Liver (tissue), 9 donors: ENCODE data around the gene CCDC106. TPM values are rescaled to one million over a fixed set of nuclear protein-coding genes. Genes with fewer than 3 reads are reported as not detected.

Experiments
- DNase-seq: peaks from one replicate; pipeline ENCODE4 v3.0.0-alpha.2; 2017; ENCODE audit warnings: low spot score
- H3K27ac ChIP-seq, 2 donors: one replicate each; pipeline ENCODE4 v1.7.0; 2013; ENCODE audit warnings: inconsistent platforms in 2 of 2, low read length in 2 of 2, control low read depth in 1 of 2, low read depth in 1 of 2, mild to moderate bottlenecking in 1 of 2
- H3K27me3 ChIP-seq, 4 donors: one replicate each; pipeline versions ENCODE4 v1.6.1 to v1.7.0; 2013; ENCODE audit warnings: low read length in 3 of 4, inconsistent platforms in 1 of 4, mild to moderate bottlenecking in 1 of 4, moderate library complexity in 1 of 4; ENCODE audit not compliant: control insufficient read depth in 4 of 4, insufficient read depth in 4 of 4
- H3K36me3 ChIP-seq, 4 donors: one replicate each; pipeline versions ENCODE4 v1.6.1 to v1.7.0; 2013; ENCODE audit warnings: low read length in 3 of 4, mild to moderate bottlenecking in 3 of 4, low read depth in 1 of 4, moderate library complexity in 1 of 4; ENCODE audit not compliant: control insufficient read depth in 4 of 4, insufficient read depth in 3 of 4
- H3K4me1 ChIP-seq, 4 donors: one replicate each; pipeline versions ENCODE4 v1.6.1 to v1.7.0; 2013; ENCODE audit warnings: low read length in 3 of 4, mild to moderate bottlenecking in 3 of 4, moderate library complexity in 1 of 4; ENCODE audit not compliant: control insufficient read depth in 4 of 4, insufficient read depth in 4 of 4
- H3K4me3 ChIP-seq, 3 donors: one replicate each; pipeline versions ENCODE4 v1.6.1 to v1.7.0; 2013; ENCODE audit warnings: low read length in 3 of 3, control low read depth in 1 of 3, low read depth in 1 of 3, mild to moderate bottlenecking in 1 of 3
- H3K9ac ChIP-seq, 2 donors: one replicate each; pipeline ENCODE4 v1.7.0; 2013; ENCODE audit warnings: low read length in 2 of 2, mild to moderate bottlenecking in 2 of 2, moderate library complexity in 2 of 2, control low read depth in 1 of 2, low read depth in 1 of 2
- H3K9me3 ChIP-seq, 4 donors: one replicate each; pipeline versions ENCODE4 v1.6.1 to v1.7.0; 2013; ENCODE audit warnings: low read length in 3 of 4; ENCODE audit not compliant: control insufficient read depth in 4 of 4
- FOXA1 ChIP-seq: IDR thresholded peaks from 2 replicates; pipeline ENCODE4 v1.6.1; 2016; ENCODE audit warnings: antibody characterized with exemption
- GABPA ChIP-seq, 2 donors: IDR thresholded peaks in 1 of 2; conservative IDR thresholded peaks in 1 of 2; 2 replicates each; pipeline ENCODE4 v1.6.1; 2016; ENCODE audit warnings: antibody characterized with exemption in 2 of 2, mild to moderate bottlenecking in 1 of 2, moderate library complexity in 1 of 2
- HNF4A ChIP-seq, 2 donors: conservative IDR thresholded peaks; 2 replicates each; pipeline ENCODE4 v1.6.1; 2016; ENCODE audit warnings: antibody characterized with exemption in 2 of 2, mild to moderate bottlenecking in 2 of 2
- NR2F2 ChIP-seq: IDR thresholded peaks from 2 replicates; pipeline ENCODE4 v1.6.1; 2016; ENCODE audit warnings: antibody characterized with exemption
- RAD21 ChIP-seq, 2 donors: IDR thresholded peaks; 2 replicates each; pipeline ENCODE4 v1.6.1; 2016; ENCODE audit warnings: antibody characterized with exemption in 2 of 2, mild to moderate bottlenecking in 2 of 2
- RXRA ChIP-seq, 2 donors: IDR thresholded peaks; 2 replicates each; pipeline ENCODE4 v1.6.1; 2017 to 2018; ENCODE audit warnings: antibody characterized with exemption in 2 of 2, mild to moderate bottlenecking in 1 of 2
- SP1 ChIP-seq: IDR thresholded peaks from 2 replicates; pipeline ENCODE4 v1.6.1; 2018; ENCODE audit warnings: antibody characterized with exemption, mild to moderate bottlenecking
- TAF1 ChIP-seq: conservative IDR thresholded peaks from 2 replicates; pipeline ENCODE4 v1.6.1; 2016; ENCODE audit warnings: antibody characterized with exemption, mild to moderate bottlenecking
- ZBTB33 ChIP-seq: IDR thresholded peaks from 2 replicates; pipeline ENCODE4 v1.6.1; 2016; ENCODE audit warnings: antibody characterized with exemption
- WGBS: extraction: QIAGEN DNeasy Blood & Tissue Kit; methylation state at CpG from one replicate; pipeline ENCODE4 v1.1.7; 2013; 5-methylcytosine and 5-hydroxymethylcytosine counted together
- polyA plus RNA-seq, 2 donors: library from polyadenylated mRNA; stranded (reverse) in 1 of 2; unstranded in 1 of 2; fragments of 200-250 nt in 1 of 2; fragments of >200 nt in 1 of 2; fragmentation: Nextera tagmentation in 1 of 2; extraction: Ambion mirVana in 1 of 2; gene quantifications; one replicate each; pipeline versions ENCODE4 v1.2.1 to v1.2.3, GENCODE V29; 2013 to 2015
- total RNA-seq, 2 donors: library from RNA; depleted of rRNA; stranded (reverse); fragments of >200 nt; gene quantifications; one replicate each; pipeline ENCODE4 v1.2.3, GENCODE V29; 2014
- TF ChIP-seq, protein P1 (sequence below): IDR thresholded peaks from 2 replicates; pipeline ENCODE4 v1.6.1; 2016; ENCODE audit warnings: antibody characterized with exemption, mild to moderate bottlenecking
- TF ChIP-seq, protein P2 (sequence below): IDR thresholded peaks from 2 replicates; pipeline ENCODE4 v1.6.1; 2016; ENCODE audit warnings: antibody characterized with exemption
- TF ChIP-seq, protein P3 (sequence below): IDR thresholded peaks from 2 replicates; pipeline ENCODE4 v1.6.1; 2016; ENCODE audit warnings: antibody characterized with exemption
- TF ChIP-seq, protein P4 (sequence below): fragments of 150-350 bp; IDR thresholded peaks from 2 replicates; pipeline ENCODE4 v1.5.1; 2017; ENCODE audit warnings: improper control_type of control experiment, low read depth, low read length; ENCODE audit not compliant: missing input control
- donor health status: healthy.
- donor health status: healthy.
- donor health status: healthy.
- donor health status: healthy.
- donor health status: healthy.

The CCDC106 gene
- total and polyA plus RNA-seq, 4 donors, result 3.6 to 13.5 (median 5.9) TPM

DNA sequence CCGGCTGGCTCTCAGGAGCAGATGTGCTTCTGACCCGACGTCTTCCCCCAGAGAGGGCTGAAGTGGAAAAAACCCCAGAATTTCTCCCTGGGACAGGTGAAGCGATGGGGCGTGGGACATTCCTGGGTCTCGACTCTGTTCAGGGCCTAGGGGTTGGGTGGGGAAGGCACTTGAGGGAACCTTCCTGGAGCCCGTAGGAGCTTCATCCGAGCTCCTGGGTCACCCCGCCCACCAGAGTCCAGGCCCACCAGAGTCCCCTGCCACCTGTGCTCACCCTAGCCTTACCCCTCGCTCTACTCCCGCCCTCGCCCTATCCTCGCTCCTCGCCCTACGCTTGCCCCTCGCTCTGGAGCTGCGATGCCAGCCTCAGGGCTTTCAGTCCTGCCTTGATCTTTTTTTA lies 50.2 kb downstream of the CCDC106 start (continued):
- TF ChIP-seq ZBTB33 (no peak), SP1 (no peak)

DNA sequence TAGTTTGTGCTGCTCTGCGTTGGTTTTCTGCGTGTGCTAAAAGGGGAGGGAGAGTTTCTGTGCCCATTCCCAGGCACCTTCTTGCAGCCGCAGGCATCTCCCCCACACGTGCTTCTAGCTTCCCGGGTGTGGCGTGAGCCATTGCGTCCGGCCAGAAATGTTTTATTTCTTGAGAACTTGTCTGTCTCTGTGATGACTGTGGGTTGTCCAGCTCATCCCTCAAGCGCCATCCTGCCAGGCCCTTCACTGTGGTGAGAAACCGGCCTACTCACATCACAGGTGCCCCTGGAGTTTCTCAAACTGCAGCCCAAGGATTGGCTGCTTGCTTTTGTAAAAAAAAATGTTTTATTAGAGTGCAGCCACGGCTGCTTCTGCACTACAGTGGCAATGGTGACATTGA lies 51.2 kb downstream of the CCDC106 start:
- no peaks in the 10 kb centered on the region for H3K9me3 ChIP-seq
- H3K27ac ChIP-seq, result no peak overlapping the region
- no peak for DNase-seq
- H3K9ac ChIP-seq, result no peak overlapping the region
- H3K4me1 ChIP-seq, result no peaks in the 10 kb centered on the region
- TF ChIP-seq, protein P1, sequence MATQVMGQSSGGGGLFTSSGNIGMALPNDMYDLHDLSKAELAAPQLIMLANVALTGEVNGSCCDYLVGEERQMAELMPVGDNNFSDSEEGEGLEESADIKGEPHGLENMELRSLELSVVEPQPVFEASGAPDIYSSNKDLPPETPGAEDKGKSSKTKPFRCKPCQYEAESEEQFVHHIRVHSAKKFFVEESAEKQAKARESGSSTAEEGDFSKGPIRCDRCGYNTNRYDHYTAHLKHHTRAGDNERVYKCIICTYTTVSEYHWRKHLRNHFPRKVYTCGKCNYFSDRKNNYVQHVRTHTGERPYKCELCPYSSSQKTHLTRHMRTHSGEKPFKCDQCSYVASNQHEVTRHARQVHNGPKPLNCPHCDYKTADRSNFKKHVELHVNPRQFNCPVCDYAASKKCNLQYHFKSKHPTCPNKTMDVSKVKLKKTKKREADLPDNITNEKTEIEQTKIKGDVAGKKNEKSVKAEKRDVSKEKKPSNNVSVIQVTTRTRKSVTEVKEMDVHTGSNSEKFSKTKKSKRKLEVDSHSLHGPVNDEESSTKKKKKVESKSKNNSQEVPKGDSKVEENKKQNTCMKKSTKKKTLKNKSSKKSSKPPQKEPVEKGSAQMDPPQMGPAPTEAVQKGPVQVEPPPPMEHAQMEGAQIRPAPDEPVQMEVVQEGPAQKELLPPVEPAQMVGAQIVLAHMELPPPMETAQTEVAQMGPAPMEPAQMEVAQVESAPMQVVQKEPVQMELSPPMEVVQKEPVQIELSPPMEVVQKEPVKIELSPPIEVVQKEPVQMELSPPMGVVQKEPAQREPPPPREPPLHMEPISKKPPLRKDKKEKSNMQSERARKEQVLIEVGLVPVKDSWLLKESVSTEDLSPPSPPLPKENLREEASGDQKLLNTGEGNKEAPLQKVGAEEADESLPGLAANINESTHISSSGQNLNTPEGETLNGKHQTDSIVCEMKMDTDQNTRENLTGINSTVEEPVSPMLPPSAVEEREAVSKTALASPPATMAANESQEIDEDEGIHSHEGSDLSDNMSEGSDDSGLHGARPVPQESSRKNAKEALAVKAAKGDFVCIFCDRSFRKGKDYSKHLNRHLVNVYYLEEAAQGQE, result no peak
- no peak for TF ChIP-seq RXRA (IDR thresholded peaks at IDR 0.05)
- TF ChIP-seq, protein P2, sequence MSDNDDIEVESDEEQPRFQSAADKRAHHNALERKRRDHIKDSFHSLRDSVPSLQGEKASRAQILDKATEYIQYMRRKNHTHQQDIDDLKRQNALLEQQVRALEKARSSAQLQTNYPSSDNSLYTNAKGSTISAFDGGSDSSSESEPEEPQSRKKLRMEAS, result no peak
- peaks cover 15 to 51% (median 20%) of the 10 kb centered on the region in 4 donors for H3K36me3 ChIP-seq
- no peak overlapping the region for H3K4me3 ChIP-seq
- H3K27me3 ChIP-seq, result no peaks in the 10 kb centered on the region
- WGBS, result 90% methylated on average over 11 of the region's 11 CpGs

DNA sequence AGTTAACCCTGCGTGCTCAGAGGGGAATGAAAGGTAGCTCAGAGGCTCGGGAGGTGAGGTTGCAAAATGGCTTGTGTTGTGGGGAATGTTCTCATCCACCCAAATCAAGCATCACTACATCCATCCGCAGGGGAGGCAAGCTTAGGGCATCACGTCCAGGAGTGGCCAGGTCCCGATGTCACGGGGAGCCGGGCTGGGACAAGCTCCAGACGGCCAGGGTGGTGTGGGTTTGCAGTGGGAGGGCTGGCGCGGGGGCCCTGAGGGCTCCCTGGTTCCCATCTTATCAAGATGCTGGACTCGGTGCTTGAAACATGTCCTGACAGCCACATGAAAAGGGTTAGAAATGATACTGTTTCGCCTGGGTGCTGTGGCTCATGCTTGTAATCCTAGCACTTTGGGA lies 52.8 kb downstream of the CCDC106 start:
- peaks cover 10 to 35% (median 11%) of the 10 kb centered on the region in 4 donors for H3K36me3 ChIP-seq
- H3K9ac ChIP-seq, result no peak overlapping the region
- H3K27me3 ChIP-seq, result no peaks in the 10 kb centered on the region
- H3K4me3 ChIP-seq, result no peak overlapping the region
- WGBS, result 96% methylated on average over 12 of the region's 12 CpGs
- H3K27ac ChIP-seq, result no peak overlapping the region
- H3K4me1 ChIP-seq, result no peaks in the 10 kb centered on the region
- DNase-seq, result no peak
- TF ChIP-seq, protein P3, sequence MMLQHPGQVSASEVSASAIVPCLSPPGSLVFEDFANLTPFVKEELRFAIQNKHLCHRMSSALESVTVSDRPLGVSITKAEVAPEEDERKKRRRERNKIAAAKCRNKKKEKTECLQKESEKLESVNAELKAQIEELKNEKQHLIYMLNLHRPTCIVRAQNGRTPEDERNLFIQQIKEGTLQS, result no peak
- TF ChIP-seq SP1 (no peak), RXRA (IDR thresholded peaks at IDR 0.05) (no peak), RAD21 (IDR thresholded peaks at IDR 0.05) (no peak), TAF1 (no peak), ZBTB33 (no peak), FOXA1 (no peak), HNF4A (conservative IDR thresholded peaks at IDR 0.05) (no peak), NR2F2 (no peak), GABPA (IDR thresholded peaks at IDR 0.05 in 1 of 2, conservative IDR thresholded peaks at IDR 0.05 in 1 of 2) (no peak)
- TF ChIP-seq, protein P1, result no peak
- TF ChIP-seq, protein P4, sequence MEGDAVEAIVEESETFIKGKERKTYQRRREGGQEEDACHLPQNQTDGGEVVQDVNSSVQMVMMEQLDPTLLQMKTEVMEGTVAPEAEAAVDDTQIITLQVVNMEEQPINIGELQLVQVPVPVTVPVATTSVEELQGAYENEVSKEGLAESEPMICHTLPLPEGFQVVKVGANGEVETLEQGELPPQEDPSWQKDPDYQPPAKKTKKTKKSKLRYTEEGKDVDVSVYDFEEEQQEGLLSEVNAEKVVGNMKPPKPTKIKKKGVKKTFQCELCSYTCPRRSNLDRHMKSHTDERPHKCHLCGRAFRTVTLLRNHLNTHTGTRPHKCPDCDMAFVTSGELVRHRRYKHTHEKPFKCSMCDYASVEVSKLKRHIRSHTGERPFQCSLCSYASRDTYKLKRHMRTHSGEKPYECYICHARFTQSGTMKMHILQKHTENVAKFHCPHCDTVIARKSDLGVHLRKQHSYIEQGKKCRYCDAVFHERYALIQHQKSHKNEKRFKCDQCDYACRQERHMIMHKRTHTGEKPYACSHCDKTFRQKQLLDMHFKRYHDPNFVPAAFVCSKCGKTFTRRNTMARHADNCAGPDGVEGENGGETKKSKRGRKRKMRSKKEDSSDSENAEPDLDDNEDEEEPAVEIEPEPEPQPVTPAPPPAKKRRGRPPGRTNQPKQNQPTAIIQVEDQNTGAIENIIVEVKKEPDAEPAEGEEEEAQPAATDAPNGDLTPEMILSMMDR, result no peak
- no peaks in the 10 kb centered on the region for H3K9me3 ChIP-seq
